H1 (cell line): ENCODE results near the gene LILRB3. TPM values are rescaled to one million over a fixed set of nuclear protein-coding genes. Genes with fewer than 3 reads are reported as not detected.
"Not testable (repeated sequence)": the region's sequence is repeated elsewhere in the genome, so short reads cannot be mapped to it uniquely, and the experiment has no call there.

Experiments
- CTCF ChIA-PET: fragments of 300-600 bp; sonication (Branson Sonifier 250); formaldehyde crosslinking; loops from one replicate; lab custom pipeline; 2021; ENCODE audit not compliant: partially characterized antibody; lab: Charles Lee
- POLR2A ChIA-PET: fragments of 300-600 bp; sonication (Branson Sonifier 250); formaldehyde crosslinking; loops from one replicate; lab custom pipeline; 2021; ENCODE audit warnings: inconsistent platforms; ENCODE audit not compliant: partially characterized antibody; lab: Charles Lee
- DNase-seq, 2 experiments: peaks; one replicate each; pipeline versions ENCODE4 v3.0.0 to v3.0.0-alpha.2; 2010 to 2022; ENCODE audit warnings: low spot score in 2 of 2, low read depth in 1 of 2, mixed read lengths in 1 of 2
- FAIRE-seq: peaks from 2 replicates; lab custom pipeline; 2011; peaks lifted over from hg19 to GRCh38; lab: Jason Lieb, UNC
- H2AFZ ChIP-seq: 2 replicates; pipeline ENCODE4 v1.8.1; 2012; ENCODE audit warnings: low read length, inconsistent platforms
- H2AK5ac ChIP-seq: 2 replicates; pipeline ENCODE4 v1.6.1; 2013; ENCODE audit warnings: low read depth, low read length
- H2BK120ac ChIP-seq: replicated peaks from 2 replicates; pipeline ENCODE3; 2013; ENCODE audit warnings: low read depth, low read length, inconsistent platforms
- H2BK12ac ChIP-seq: 2 replicates; pipeline ENCODE4 v1.6.1; 2013; ENCODE audit warnings: low read depth, low read length
- H2BK15ac ChIP-seq: 2 replicates; pipeline ENCODE4 v1.6.1; 2013; ENCODE audit warnings: low read length
- H2BK20ac ChIP-seq: 2 replicates; pipeline ENCODE4 v1.6.1; 2013; ENCODE audit warnings: low read length
- H2BK5ac ChIP-seq: 2 replicates; pipeline ENCODE4 v1.6.1; 2013; ENCODE audit warnings: low read depth, low read length
- H3K14ac ChIP-seq: 2 replicates; pipeline ENCODE4 v1.6.1; 2013; ENCODE audit warnings: inconsistent platforms; ENCODE audit not compliant: insufficient read length
- H3K18ac ChIP-seq: 2 replicates; pipeline ENCODE4 v1.6.1; 2013; ENCODE audit warnings: low read length; ENCODE audit errors: extremely low read depth
- H3K23ac ChIP-seq: 2 replicates; pipeline ENCODE4 v1.6.1; 2013; ENCODE audit warnings: inconsistent platforms; ENCODE audit not compliant: insufficient read length
- H3K23me2 ChIP-seq: 2 replicates; pipeline ENCODE4 v1.6.1; 2013; ENCODE audit warnings: low read depth, low read length
- H3K27ac ChIP-seq: 2 replicates; pipeline ENCODE4 v1.6.1; 2011; ENCODE audit warnings: low read depth, low read length, inconsistent platforms
- H3K27me3 ChIP-seq, 4 experiments: replicated peaks in 1 of 4; 1 replicate in 1 of 4; 2 replicates in 3 of 4; pipeline versions ENCODE4 v1.6.1 to v1.8.1; 2011 to 2013; ENCODE audit warnings: low read length in 3 of 4, mild to moderate bottlenecking in 3 of 4, inconsistent platforms in 2 of 4, mixed read lengths in 2 of 4, moderate library complexity in 1 of 4; ENCODE audit not compliant: control insufficient read depth in 3 of 4, insufficient read depth in 3 of 4; ENCODE audit errors: extremely low read depth in 1 of 4
- H3K36me3 ChIP-seq, 4 experiments: 2 replicates each; pipeline versions ENCODE4 v1.6.1 to v1.8.1; 2011 to 2013; ENCODE audit warnings: mild to moderate bottlenecking in 4 of 4, low read length in 3 of 4, moderate library complexity in 2 of 4, control low read depth in 1 of 4, inconsistent platforms in 1 of 4; ENCODE audit not compliant: insufficient read depth in 4 of 4, control insufficient read depth in 2 of 4
- H3K4ac ChIP-seq: replicated peaks from 2 replicates; pipeline ENCODE3; 2013; ENCODE audit warnings: low read length, low read depth, mixed read lengths, inconsistent platforms; ENCODE audit not compliant: insufficient read length
- H3K4me1 ChIP-seq, 4 experiments: replicated peaks in 1 of 4; 1 replicate in 1 of 4; 2 replicates in 3 of 4; pipeline versions ENCODE4 v1.6.1 to v1.8.1; 2011 to 2013; ENCODE audit warnings: low read length in 3 of 4, inconsistent platforms in 2 of 4, mixed read lengths in 1 of 4; ENCODE audit not compliant: insufficient read depth in 4 of 4, control insufficient read depth in 3 of 4
- H3K4me2 ChIP-seq, 2 experiments: 2 replicates each; pipeline versions ENCODE4 v1.6.1 to v1.8.1; 2011 to 2013; ENCODE audit warnings: low read depth in 2 of 2, low read length in 2 of 2, control low read depth in 1 of 2, inconsistent platforms in 1 of 2, mild to moderate bottlenecking in 1 of 2; ENCODE audit not compliant: insufficient read depth in 1 of 2
- H3K4me3 ChIP-seq, 4 experiments: fragments of 200-600, 300-600 bp in 1 of 4; sonication (generic), shearing (Covaris generic), sonication (Bioruptor Twin) in 1 of 4; 2 replicates each; pipeline versions ENCODE4 v1.5.1 to v1.8.1; 2011 to 2016; ENCODE audit warnings: low read length in 4 of 4, low read depth in 3 of 4, control low read depth in 2 of 4, inconsistent platforms in 2 of 4, mild to moderate bottlenecking in 2 of 4, mixed read lengths in 1 of 4, moderate library complexity in 1 of 4; ENCODE audit not compliant: insufficient read depth in 2 of 4; ENCODE audit errors: extremely low read depth in 1 of 4
- H3K56ac ChIP-seq: replicated peaks from 2 replicates; pipeline ENCODE3; 2013; ENCODE audit warnings: low read depth, mild to moderate bottlenecking, mixed read lengths, low read length, inconsistent platforms; ENCODE audit not compliant: insufficient read length
- H3K79me1 ChIP-seq: 2 replicates; pipeline ENCODE4 v1.6.1; 2013; ENCODE audit warnings: low read depth, low read length, control low read depth
- H3K79me2 ChIP-seq, 2 experiments: 2 replicates each; pipeline versions ENCODE4 v1.6.1 to v1.8.1; 2012 to 2013; ENCODE audit warnings: low read length in 2 of 2, mild to moderate bottlenecking in 2 of 2, inconsistent platforms in 1 of 2; ENCODE audit not compliant: insufficient read depth in 2 of 2, control insufficient read depth in 1 of 2
- H3K9ac ChIP-seq, 4 experiments: replicated peaks in 1 of 4; 1 replicate in 1 of 4; 2 replicates in 3 of 4; pipeline versions ENCODE4 v1.6.1 to v1.8.1; 2011 to 2013; ENCODE audit warnings: low read depth in 3 of 4, low read length in 3 of 4, control low read depth in 2 of 4, mild to moderate bottlenecking in 2 of 4, moderate library complexity in 2 of 4, inconsistent platforms in 1 of 4; ENCODE audit errors: extremely low read depth in 1 of 4
- H3K9me3 ChIP-seq, 2 experiments: 2 replicates each; pipeline versions ENCODE4 v1.6.1 to v1.8.1; 2012 to 2013; ENCODE audit warnings: mild to moderate bottlenecking in 2 of 2, moderate library complexity in 2 of 2, control low read depth in 1 of 2, inconsistent platforms in 1 of 2, low read depth in 1 of 2, low read length in 1 of 2, mixed read lengths in 1 of 2; ENCODE audit not compliant: insufficient read depth in 2 of 2
- H4K20me1 ChIP-seq, 2 experiments: replicated peaks in 1 of 2; 2 replicates each; pipeline versions ENCODE3 to v1.8.1; 2011 to 2013; ENCODE audit warnings: inconsistent platforms in 2 of 2, low read length in 2 of 2, mild to moderate bottlenecking in 1 of 2; ENCODE audit not compliant: insufficient read depth in 2 of 2, control insufficient read depth in 1 of 2
- H4K5ac ChIP-seq: 2 replicates; pipeline ENCODE4 v1.6.1; 2013; ENCODE audit warnings: low read length, low read depth, mixed read lengths, inconsistent platforms; ENCODE audit not compliant: insufficient read length
- H4K8ac ChIP-seq: 2 replicates; pipeline ENCODE4 v1.8.0; 2013; ENCODE audit warnings: mild to moderate bottlenecking, moderate library complexity, low read length, inconsistent platforms; ENCODE audit not compliant: insufficient read depth; ENCODE audit errors: extremely low read depth
- H4K91ac ChIP-seq: replicated peaks from 2 replicates; pipeline ENCODE3; 2013; ENCODE audit warnings: low read length, mixed read lengths, inconsistent platforms; ENCODE audit not compliant: insufficient read length
- WGBS, 2 experiments: shearing (Covaris generic) in 1 of 2; methylation state at CpG; one replicate each; pipeline versions ENCODE4 v1.1.6 to v1.1.7; 2013 to 2015; ENCODE audit warnings: low lambda C conversion rate in 2 of 2, mixed read lengths in 2 of 2, inconsistent platforms in 1 of 2, low coverage in 1 of 2, missing lambda C conversion rate in 1 of 2; ENCODE audit not compliant: insufficient replicate concordance in 2 of 2, insufficient coverage in 1 of 2, insufficient read length in 1 of 2; ENCODE audit errors: extremely low coverage in 1 of 2, missing lambda C conversion rate in 1 of 2; 5-methylcytosine and 5-hydroxymethylcytosine counted together
- polyA plus RNA-seq, 7 experiments: library from polyadenylated mRNA; depleted of rRNA in 3 of 7; stranded (reverse) in 5 of 7; unstranded in 2 of 7; fragments of >200 nt in 5 of 7; fragments of 200-250 nt in 2 of 7; gene quantifications; 1 replicate in 5 of 7; 2 replicates in 1 of 7; 4 replicates in 1 of 7; pipeline versions ENCODE4 v1.2.1 to v1.2.3, GENCODE V29; 2011 to 2013; ENCODE audit warnings: missing spikeins in 2 of 7, mixed read lengths in 2 of 7
- total RNA-seq: library from RNA; stranded (reverse); fragmentation: NEBNext Ultra II Directional; extraction: Animal tissue kit (Norgen Biotek cat#: 25700); gene quantifications from 2 replicates; pipeline ENCODE4 v1.2.1, GENCODE V29; 2021

The LILRB3 gene
- total and polyA plus RNA-seq, 2 of the 8 experiments (the other 6 are each of a cell fraction or from before 2014, with no cell fraction given), result not detected

DNA sequence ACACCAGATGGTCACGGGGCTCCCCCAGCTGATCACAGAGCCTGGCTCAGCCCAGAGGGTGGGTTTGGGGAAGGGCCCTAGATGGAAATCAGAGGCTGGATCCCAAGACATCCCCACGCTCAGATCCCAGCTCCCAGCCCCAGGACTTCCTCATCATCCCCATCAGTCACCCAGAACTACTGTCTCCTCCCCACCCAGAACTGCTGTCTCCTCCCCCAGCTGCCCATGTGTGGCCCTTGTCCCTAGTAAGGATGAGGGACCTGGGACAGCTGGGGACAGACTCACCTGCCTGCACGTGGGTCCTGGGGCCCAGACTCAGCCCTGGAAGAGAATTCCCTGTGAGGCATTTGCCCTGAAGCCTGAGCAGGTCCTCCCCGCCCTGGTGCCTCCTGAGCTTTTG lies 19.4 kb upstream of the LILRB3 start:
- H4K8ac ChIP-seq, H3K23ac ChIP-seq, H4K91ac ChIP-seq, CTCF ChIA-PET, H3K4me3 ChIP-seq, DNase-seq, H2BK120ac ChIP-seq, H3K27ac ChIP-seq, H4K20me1 ChIP-seq, H2BK15ac ChIP-seq, H3K79me1 ChIP-seq, H3K18ac ChIP-seq, H2BK12ac ChIP-seq, H3K4me2 ChIP-seq, H3K23me2 ChIP-seq, H3K9me3 ChIP-seq, FAIRE-seq, H3K27me3 ChIP-seq, H3K36me3 ChIP-seq, H2AK5ac ChIP-seq, H3K4me1 ChIP-seq, H3K14ac ChIP-seq, H2AFZ ChIP-seq, H3K56ac ChIP-seq, H2BK20ac ChIP-seq, H4K5ac ChIP-seq, H3K4ac ChIP-seq, H2BK5ac ChIP-seq, POLR2A ChIA-PET, H3K9ac ChIP-seq, H3K79me2 ChIP-seq: not testable (repeated sequence)
- WGBS, 2 experiments, result 62% methylated on average over 2 of the region's 4 CpGs; no CpG with 5 or more reads in 1 of the 2 experiments
